ENCODE measurements around the gene SORCS2.

- TF ChIP-seq POLR2A (IDR thresholded peaks at IDR 0.05; ENCODE audit: low read length) (no peak), GATA1 (IDR thresholded peaks at IDR 0.05; ENCODE audit: low read depth, low read length) (no peak)
Observed at GRCh38 chr4:7190278-7190594, 2.1 kb upstream of the SORCS2 start.
